AG10803 (cell line): Measurements from ENCODE around the gene RPS19.

ENCODE experiments used
- DNase-seq: peaks from one replicate; pipeline ENCODE4 v3.0.0; 2010; ENCODE audit warnings: low read depth
- H3K4me3 ChIP-seq: 2 replicates; pipeline ENCODE4 v1.5.1; 2011; ENCODE audit warnings: mild to moderate bottlenecking, low read length, control low read depth
- TF ChIP-seq, protein P1 (sequence below): conservative IDR thresholded peaks from 2 replicates; pipeline ENCODE4 v1.5.1; 2011; ENCODE audit warnings: mild to moderate bottlenecking, low read length, control low read depth, inconsistent platforms

The RPS19 gene

GRCh38 chr19:41821003-41821735, 38.9 kb upstream of the RPS19 start:
- TF ChIP-seq, protein P1, sequence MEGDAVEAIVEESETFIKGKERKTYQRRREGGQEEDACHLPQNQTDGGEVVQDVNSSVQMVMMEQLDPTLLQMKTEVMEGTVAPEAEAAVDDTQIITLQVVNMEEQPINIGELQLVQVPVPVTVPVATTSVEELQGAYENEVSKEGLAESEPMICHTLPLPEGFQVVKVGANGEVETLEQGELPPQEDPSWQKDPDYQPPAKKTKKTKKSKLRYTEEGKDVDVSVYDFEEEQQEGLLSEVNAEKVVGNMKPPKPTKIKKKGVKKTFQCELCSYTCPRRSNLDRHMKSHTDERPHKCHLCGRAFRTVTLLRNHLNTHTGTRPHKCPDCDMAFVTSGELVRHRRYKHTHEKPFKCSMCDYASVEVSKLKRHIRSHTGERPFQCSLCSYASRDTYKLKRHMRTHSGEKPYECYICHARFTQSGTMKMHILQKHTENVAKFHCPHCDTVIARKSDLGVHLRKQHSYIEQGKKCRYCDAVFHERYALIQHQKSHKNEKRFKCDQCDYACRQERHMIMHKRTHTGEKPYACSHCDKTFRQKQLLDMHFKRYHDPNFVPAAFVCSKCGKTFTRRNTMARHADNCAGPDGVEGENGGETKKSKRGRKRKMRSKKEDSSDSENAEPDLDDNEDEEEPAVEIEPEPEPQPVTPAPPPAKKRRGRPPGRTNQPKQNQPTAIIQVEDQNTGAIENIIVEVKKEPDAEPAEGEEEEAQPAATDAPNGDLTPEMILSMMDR, result peak; percentile 49
- no peak for DNase-seq
- no peak overlapping the region for H3K4me3 ChIP-seq

- no peak for DNase-seq
- no peak overlapping the region for H3K4me3 ChIP-seq
- TF ChIP-seq, protein P1, result no peak
These were observed 21.9 kb upstream of the RPS19 start for GRCh38 chr19:41837981-41838708.

GRCh38 chr19:41839211-41839610, 20.8 kb upstream of the RPS19 start:
- TF ChIP-seq, protein P1, result no peak
- DNase-seq, result no peak
- no peak overlapping the region for H3K4me3 ChIP-seq

- TF ChIP-seq, protein P1, result no peak
- no peak for DNase-seq
- no peak overlapping the region for H3K4me3 ChIP-seq
These were observed 16.7 kb upstream of the RPS19 start for GRCh38 chr19:41843371-41843770.

GRCh38 chr19:41844601-41845000, 15.5 kb upstream of the RPS19 start, which contains the start of gene LYPD4:
Gene LYPD4, minus strand, starts transcription at chr19:41844683. Its CDS starts 5,398 bp downstream, at chr19:41839285.
- no peak for DNase-seq
- TF ChIP-seq, protein P1, result no peak
- H3K4me3 ChIP-seq, result no peak within 1 kb of the TSS

- no peak for DNase-seq
These were observed 15.2 kb upstream of the RPS19 start, which contains the start of gene DMRTC2 for GRCh38 chr19:41845001-41845050. Gene DMRTC2, plus strand, starts transcription at chr19:41845042. Its CDS starts 2,387 bp downstream, at chr19:41847429.

More at GRCh38 chr19:41845001-41845050, 15.2 kb upstream of the RPS19 start, which contains the start of gene DMRTC2:
- no peak within 1 kb of the TSS for H3K4me3 ChIP-seq
- TF ChIP-seq, protein P1, result no peak
